ENCODE data around the gene NPY.

The NPY gene

GRCh38 chr7:24283897-24284698, at the start of gene NPY:
Gene NPY (plus strand): TSS chr7:24284190. CDS start chr7:24285241, 1,051 bp downstream.
- Histone ChIP-seq H3K4me3 (ENCODE audit: low read depth, low read length) (no peak within 1 kb of the TSS), H3K27ac (no peak within 1 kb of the TSS), H3K79me2 (no peaks in the 10 kb centered on the region), H3K9me3 (ENCODE audit: control insufficient read depth, low read length) (no peaks in the 10 kb centered on the region), H3K4me1 (no peaks in the 10 kb centered on the region), H3K4me2 (ENCODE audit: low read length) (peak within 1 kb of the TSS; percentile 35), H3K27me3 (ENCODE audit: control insufficient read depth, insufficient read depth, low read length) (no peaks in the 10 kb centered on the region), H3K9ac (no peak within 1 kb of the TSS), H3K36me3 (ENCODE audit: control insufficient read depth, insufficient read depth, low read length) (no peaks in the 10 kb centered on the region), H2AFZ (no peak within 1 kb of the TSS)
- TF ChIP-seq CTCF (IDR thresholded peaks at IDR 0.05): no peak

GRCh38 chr7:24239260-24239659, 44.7 kb upstream of the NPY start:
- TF ChIP-seq CTCF (IDR thresholded peaks at IDR 0.05): no peak
- Histone ChIP-seq H3K27me3 (ENCODE audit: control insufficient read depth, insufficient read depth, low read length) (no peaks in the 10 kb centered on the region), H3K79me2 (no peaks in the 10 kb centered on the region), H3K27ac (no peak overlapping the region), H2AFZ (no peak overlapping the region), H3K36me3 (ENCODE audit: control insufficient read depth, insufficient read depth, low read length) (no peaks in the 10 kb centered on the region), H3K4me2 (ENCODE audit: low read length) (no peak overlapping the region), H3K4me3 (ENCODE audit: low read depth, low read length) (no peak overlapping the region), H3K9me3 (ENCODE audit: control insufficient read depth, low read length) (no peaks in the 10 kb centered on the region), H3K9ac (no peak overlapping the region), H3K4me1 (no peaks in the 10 kb centered on the region)

GRCh38 chr7:24241206-24241605, 42.8 kb upstream of the NPY start:
- H3K4me1 ChIP-seq: no peaks in the 10 kb centered on the region
- no peaks in the 10 kb centered on the region for H3K36me3 ChIP-seq (ENCODE audit: control insufficient read depth, insufficient read depth, low read length)
- no peak for TF ChIP-seq CTCF (IDR thresholded peaks at IDR 0.05)
- H3K79me2 ChIP-seq: no peaks in the 10 kb centered on the region
- no peak overlapping the region for H3K4me2 ChIP-seq (ENCODE audit: low read length)
- H3K27me3 ChIP-seq (ENCODE audit: control insufficient read depth, insufficient read depth, low read length): no peaks in the 10 kb centered on the region
- H3K9me3 ChIP-seq (ENCODE audit: control insufficient read depth, low read length): no peaks in the 10 kb centered on the region
- no peak overlapping the region for H3K9ac ChIP-seq
- no peak overlapping the region for H3K27ac ChIP-seq
- no peak overlapping the region for H2AFZ ChIP-seq
- H3K4me3 ChIP-seq (ENCODE audit: low read depth, low read length): no peak overlapping the region

GRCh38 chr7:24244554-24244953, 39.4 kb upstream of the NPY start:
- Histone ChIP-seq H3K4me2 (ENCODE audit: low read length) (no peak overlapping the region), H3K27me3 (ENCODE audit: control insufficient read depth, insufficient read depth, low read length) (no peaks in the 10 kb centered on the region), H3K4me1 (no peaks in the 10 kb centered on the region), H3K9me3 (ENCODE audit: control insufficient read depth, low read length) (no peaks in the 10 kb centered on the region), H2AFZ (no peak overlapping the region), H3K9ac (no peak overlapping the region), H3K27ac (no peak overlapping the region), H3K79me2 (no peaks in the 10 kb centered on the region), H3K36me3 (ENCODE audit: control insufficient read depth, insufficient read depth, low read length) (no peaks in the 10 kb centered on the region), H3K4me3 (ENCODE audit: low read depth, low read length) (no peak overlapping the region)
- TF ChIP-seq CTCF (IDR thresholded peaks at IDR 0.05): no peak

- Histone ChIP-seq H3K9me3 (ENCODE audit: control insufficient read depth, low read length) (no peaks in the 10 kb centered on the region), H3K36me3 (ENCODE audit: control insufficient read depth, insufficient read depth, low read length) (no peaks in the 10 kb centered on the region), H3K27ac (no peak overlapping the region), H3K79me2 (no peaks in the 10 kb centered on the region), H3K4me2 (ENCODE audit: low read length) (no peak overlapping the region), H3K4me1 (no peaks in the 10 kb centered on the region), H2AFZ (no peak overlapping the region), H3K27me3 (ENCODE audit: control insufficient read depth, insufficient read depth, low read length) (no peaks in the 10 kb centered on the region), H3K9ac (no peak overlapping the region), H3K4me3 (ENCODE audit: low read depth, low read length) (no peak overlapping the region)
- TF ChIP-seq CTCF (IDR thresholded peaks at IDR 0.05): no peak
These were observed 38.6 kb upstream of the NPY start for GRCh38 chr7:24245362-24245761.
